DND-41 (cell line): ENCODE measurements around the gene DYRK1A.

Experiments used
- ATAC-seq: fragments of 200-7000 bp; cut with Tn5 transposase; 3 replicates; pipeline ENCODE4 v1.9.1; 2021; ENCODE audit warnings: low read depth; ENCODE audit not compliant: insufficient read depth
- DNase-seq: peaks from one replicate; pipeline ENCODE4 v3.0.0-alpha.2; 2020
- H2AFZ ChIP-seq: 2 replicates; pipeline ENCODE4 v1.6.0; 2012; ENCODE audit warnings: low read depth, low read length
- H3K27ac ChIP-seq: 2 replicates; pipeline ENCODE4 v1.5.1; 2012; ENCODE audit warnings: low read length, inconsistent platforms
- H3K27me3 ChIP-seq: fragments of 200-600 bp; sonication (generic); 2 replicates; pipeline ENCODE4 v1.6.0; 2012; ENCODE audit warnings: low read length, mild to moderate bottlenecking, inconsistent platforms; ENCODE audit not compliant: insufficient read depth, poor library complexity
- H3K36me3 ChIP-seq: 2 replicates; pipeline ENCODE4 v1.5.1; 2012; ENCODE audit warnings: low read length, inconsistent platforms; ENCODE audit not compliant: insufficient read depth
- H3K4me1 ChIP-seq: 2 replicates; pipeline ENCODE4 v1.5.1; 2012; ENCODE audit warnings: mild to moderate bottlenecking, low read length; ENCODE audit not compliant: insufficient read depth
- H3K4me2 ChIP-seq: 2 replicates; pipeline ENCODE4 v1.6.0; 2012; ENCODE audit warnings: mild to moderate bottlenecking, moderate library complexity, low read length, inconsistent platforms; ENCODE audit not compliant: insufficient read depth
- H3K4me3 ChIP-seq, 2 experiments: fragments of 200-600 bp in 1 of 2; shearing (Covaris generic) in 1 of 2; 2 replicates each; pipeline ENCODE4 v1.5.1; 2012 to 2016; ENCODE audit warnings: inconsistent platforms in 2 of 2, low read length in 2 of 2, mild to moderate bottlenecking in 2 of 2, low read depth in 1 of 2, moderate library complexity in 1 of 2
- H3K79me2 ChIP-seq: 2 replicates; pipeline ENCODE4 v1.6.0; 2012; ENCODE audit warnings: low read length, inconsistent platforms; ENCODE audit not compliant: insufficient read depth
- H3K9ac ChIP-seq: 2 replicates; pipeline ENCODE4 v1.6.0; 2012; ENCODE audit warnings: low read depth, mild to moderate bottlenecking, inconsistent platforms, low read length, moderate library complexity
- H3K9me3 ChIP-seq: 2 replicates; pipeline ENCODE4 v1.5.1; 2012; ENCODE audit warnings: low read length, moderate library complexity, mild to moderate bottlenecking, inconsistent platforms; ENCODE audit not compliant: insufficient read depth, severe bottlenecking
- H4K20me1 ChIP-seq: 2 replicates; pipeline ENCODE4 v1.6.0; 2012; ENCODE audit warnings: low read length; ENCODE audit not compliant: insufficient read depth
- EZH2 ChIP-seq: IDR thresholded peaks from 3 replicates; pipeline ENCODE4 v1.6.1; 2012; ENCODE audit warnings: borderline replicate concordance, low read depth, mild to moderate bottlenecking, moderate library complexity, low read length, inconsistent platforms; ENCODE audit not compliant: severe bottlenecking
- TF ChIP-seq, protein P1 (sequence below): IDR thresholded peaks from 2 replicates; pipeline ENCODE4 v1.5.1; 2012; ENCODE audit warnings: borderline replicate concordance, low read length, moderate library complexity, mild to moderate bottlenecking; ENCODE audit not compliant: poor library complexity, severe bottlenecking; ENCODE audit errors: extremely low read depth

The DYRK1A gene

DNA sequence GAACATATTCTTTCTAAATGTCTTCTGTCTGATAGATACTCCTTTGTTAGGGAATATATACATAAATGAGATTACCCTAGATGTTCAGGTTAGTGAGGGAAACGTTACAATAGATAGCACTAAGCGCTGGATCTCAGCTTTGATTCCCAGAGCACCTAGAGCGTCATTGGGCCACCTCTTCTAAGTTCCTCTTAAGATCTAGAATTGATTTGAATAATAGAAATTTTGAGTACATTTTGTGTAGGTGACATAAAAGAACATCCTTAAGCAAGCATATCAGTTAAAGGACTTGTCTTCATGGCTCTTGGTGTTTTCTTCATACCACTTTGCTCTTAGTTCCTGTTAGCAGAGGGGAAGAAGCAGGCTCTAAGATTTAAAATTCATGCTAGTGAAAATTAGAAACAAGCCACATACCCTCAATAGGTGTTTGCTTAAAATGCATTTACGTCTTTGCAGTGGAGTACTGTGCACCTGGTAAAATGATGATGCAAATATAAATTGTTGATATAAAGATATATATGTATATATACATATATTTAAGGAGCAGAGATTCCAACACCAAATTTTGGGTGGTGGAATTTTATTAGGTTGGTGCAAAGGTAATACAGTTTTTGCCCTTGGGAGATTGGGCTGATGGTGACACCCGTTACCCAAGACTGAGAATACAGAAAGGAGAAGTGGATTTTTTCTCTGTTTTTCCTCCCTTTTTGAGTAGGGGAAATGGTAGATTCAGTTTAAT is 47.1 kb downstream of the DYRK1A start:
- Histone ChIP-seq H3K4me3 (no peak overlapping the region), H3K27ac (no peak overlapping the region), H3K9ac (no peak overlapping the region), H3K4me2 (no peak overlapping the region), H3K9me3 (no peaks in the 10 kb centered on the region), H3K79me2 (peaks cover 100% of the 10 kb centered on the region), H2AFZ (no peak overlapping the region), H4K20me1 (peaks cover 90% of the 10 kb centered on the region), H3K4me1 (no peaks in the 10 kb centered on the region), H3K27me3 (no peaks in the 10 kb centered on the region), H3K36me3 (peaks cover 4% of the 10 kb centered on the region)
- TF ChIP-seq, protein P1, sequence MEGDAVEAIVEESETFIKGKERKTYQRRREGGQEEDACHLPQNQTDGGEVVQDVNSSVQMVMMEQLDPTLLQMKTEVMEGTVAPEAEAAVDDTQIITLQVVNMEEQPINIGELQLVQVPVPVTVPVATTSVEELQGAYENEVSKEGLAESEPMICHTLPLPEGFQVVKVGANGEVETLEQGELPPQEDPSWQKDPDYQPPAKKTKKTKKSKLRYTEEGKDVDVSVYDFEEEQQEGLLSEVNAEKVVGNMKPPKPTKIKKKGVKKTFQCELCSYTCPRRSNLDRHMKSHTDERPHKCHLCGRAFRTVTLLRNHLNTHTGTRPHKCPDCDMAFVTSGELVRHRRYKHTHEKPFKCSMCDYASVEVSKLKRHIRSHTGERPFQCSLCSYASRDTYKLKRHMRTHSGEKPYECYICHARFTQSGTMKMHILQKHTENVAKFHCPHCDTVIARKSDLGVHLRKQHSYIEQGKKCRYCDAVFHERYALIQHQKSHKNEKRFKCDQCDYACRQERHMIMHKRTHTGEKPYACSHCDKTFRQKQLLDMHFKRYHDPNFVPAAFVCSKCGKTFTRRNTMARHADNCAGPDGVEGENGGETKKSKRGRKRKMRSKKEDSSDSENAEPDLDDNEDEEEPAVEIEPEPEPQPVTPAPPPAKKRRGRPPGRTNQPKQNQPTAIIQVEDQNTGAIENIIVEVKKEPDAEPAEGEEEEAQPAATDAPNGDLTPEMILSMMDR, result no peak
- TF ChIP-seq EZH2, result no peak
- ATAC-seq, result no peak
- no peak for DNase-seq

DNA sequence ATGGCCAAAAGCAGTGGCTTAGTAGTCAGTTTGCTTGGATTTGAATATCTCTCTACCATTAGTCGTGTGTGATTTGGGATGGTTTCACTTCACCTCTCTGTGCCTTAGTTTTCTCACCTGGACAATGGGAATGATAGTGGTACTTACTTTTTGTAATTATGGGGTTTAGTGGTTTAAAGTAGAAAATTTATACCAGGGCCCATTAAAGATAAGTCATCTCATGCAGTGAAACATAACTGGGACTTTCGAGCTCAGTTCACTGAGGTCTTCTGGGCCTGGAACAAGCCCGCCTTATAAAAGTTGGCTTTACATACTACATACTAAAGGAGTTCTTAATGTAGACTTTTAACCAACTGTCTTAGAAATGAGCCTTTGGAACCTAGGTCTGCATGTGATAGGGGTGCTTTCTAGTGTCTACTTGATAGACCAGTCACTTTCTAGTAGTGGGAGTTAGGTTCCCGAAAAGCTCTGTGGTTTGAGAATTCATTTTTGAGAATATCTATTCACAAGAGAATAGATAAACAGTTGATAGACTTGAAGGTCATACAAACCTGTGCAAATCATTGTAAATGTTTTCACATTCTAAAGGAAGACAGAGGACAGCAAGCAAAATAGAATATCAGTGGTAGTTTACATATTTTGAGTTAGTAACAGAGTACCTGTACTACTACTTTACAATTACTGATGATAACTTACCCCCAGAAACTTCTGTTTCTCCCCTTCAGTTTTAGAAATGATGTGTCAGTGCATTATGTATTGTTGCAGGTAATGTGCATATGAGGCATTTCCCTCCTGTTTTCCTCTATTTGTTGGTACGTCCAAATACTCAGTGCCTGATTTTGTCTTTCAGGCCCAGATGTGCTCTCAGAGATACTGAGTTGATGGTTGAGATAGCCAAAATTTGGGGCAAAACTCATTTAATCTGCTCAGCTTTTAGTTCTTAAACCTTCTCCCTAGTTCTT is 48.0 kb downstream of the DYRK1A start:
- no peak overlapping the region for H3K4me2 ChIP-seq
- H3K9ac ChIP-seq, result no peak overlapping the region
- H3K9me3 ChIP-seq, result no peaks in the 10 kb centered on the region
- no peaks in the 10 kb centered on the region for H3K4me1 ChIP-seq
- TF ChIP-seq, protein P1, result no peak
- no peak for TF ChIP-seq EZH2
- no peak overlapping the region for H3K27ac ChIP-seq
- H3K79me2 ChIP-seq, result peaks cover 100% of the 10 kb centered on the region
- ATAC-seq (no peak), DNase-seq (no peak)
- no peak overlapping the region for H3K4me3 ChIP-seq
- H3K36me3 ChIP-seq, result no peaks in the 10 kb centered on the region; the same call in 1 of the 2 replicates
- no peaks in the 10 kb centered on the region for H3K27me3 ChIP-seq
- peaks cover 90% of the 10 kb centered on the region for H4K20me1 ChIP-seq
- no peak overlapping the region for H2AFZ ChIP-seq

DNA sequence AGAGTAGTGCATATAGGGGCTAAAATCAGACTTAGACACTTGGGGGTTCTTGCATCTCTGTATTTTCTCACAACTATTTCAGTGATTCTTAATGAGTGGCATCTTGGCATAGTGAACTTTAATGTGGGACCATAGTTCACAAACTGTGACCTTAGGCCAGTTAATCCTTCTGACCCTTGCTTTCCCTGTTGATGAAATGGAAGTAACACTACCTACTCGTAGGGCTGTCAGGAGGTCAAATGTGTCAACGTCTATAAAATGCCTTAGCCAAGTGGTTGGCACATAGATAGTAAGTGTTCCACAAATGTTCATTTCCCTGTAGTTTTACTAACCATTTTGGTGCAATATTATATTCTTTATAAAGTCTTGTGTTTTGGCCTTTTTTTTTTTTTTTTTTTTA is 49.4 kb downstream of the DYRK1A start:
- H3K4me2 ChIP-seq, result no peak overlapping the region
- ATAC-seq (no peak), DNase-seq (no peak)
- TF ChIP-seq EZH2, result no peak
- TF ChIP-seq, protein P1, result no peak
- no peak overlapping the region for H3K9ac ChIP-seq
- H3K4me3 ChIP-seq, result no peak overlapping the region
- H3K79me2 ChIP-seq, result peaks cover 100% of the 10 kb centered on the region
- peaks cover 89% of the 10 kb centered on the region for H4K20me1 ChIP-seq
- no peaks in the 10 kb centered on the region for H3K9me3 ChIP-seq
- no peaks in the 10 kb centered on the region for H3K27me3 ChIP-seq
- H3K27ac ChIP-seq, result no peak overlapping the region
- no peaks in the 10 kb centered on the region for H3K4me1 ChIP-seq
- no peak overlapping the region for H2AFZ ChIP-seq
- H3K36me3 ChIP-seq, result peaks cover 9% of the 10 kb centered on the region; the same call in 1 of the 2 replicates
